Cardiac fibroblast (primary cell): ENCODE data around the gene CNTN1.

Experiments
- DNase-seq, 2 donors: peaks; one replicate each; pipeline versions ENCODE4 v3.0.0 to v3.0.0-alpha.2; 2010; ENCODE audit warnings: low read depth in 2 of 2
- H3K4me3 ChIP-seq, 2 donors: replicated peaks in 1 of 2; 1 replicate in 1 of 2; 2 replicates in 1 of 2; pipeline ENCODE4 v1.5.1; 2011; ENCODE audit warnings: low read depth in 2 of 2, low read length in 2 of 2, mild to moderate bottlenecking in 2 of 2, moderate library complexity in 1 of 2
- TF ChIP-seq, protein P1 (sequence below): IDR thresholded peaks from one replicate; pipeline ENCODE4 v1.5.1; 2011; ENCODE audit warnings: low read depth, mild to moderate bottlenecking, low read length, inconsistent platforms

CNTN1 gene

DNA sequence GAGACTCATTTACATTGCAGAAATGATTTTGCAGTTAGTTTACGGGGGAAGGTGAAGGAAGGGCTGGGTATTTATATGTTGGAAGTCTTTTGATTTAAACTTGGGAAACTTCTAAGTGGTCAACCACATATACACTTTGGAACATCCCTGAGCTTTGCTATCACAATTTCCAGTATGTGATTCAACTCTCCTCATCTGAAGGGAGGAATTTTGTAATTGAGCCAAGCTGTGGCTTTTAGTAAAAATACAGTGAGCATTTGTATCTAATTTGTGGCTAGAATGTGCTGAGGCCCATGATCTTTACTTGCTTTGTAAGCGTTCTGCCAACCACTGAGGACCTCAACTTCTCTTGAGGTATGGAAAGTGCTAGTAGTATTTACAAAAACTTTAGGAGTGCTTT lies 260.8 kb downstream of the CNTN1 start:
- no peak overlapping the region for H3K4me3 ChIP-seq
- TF ChIP-seq, protein P1, sequence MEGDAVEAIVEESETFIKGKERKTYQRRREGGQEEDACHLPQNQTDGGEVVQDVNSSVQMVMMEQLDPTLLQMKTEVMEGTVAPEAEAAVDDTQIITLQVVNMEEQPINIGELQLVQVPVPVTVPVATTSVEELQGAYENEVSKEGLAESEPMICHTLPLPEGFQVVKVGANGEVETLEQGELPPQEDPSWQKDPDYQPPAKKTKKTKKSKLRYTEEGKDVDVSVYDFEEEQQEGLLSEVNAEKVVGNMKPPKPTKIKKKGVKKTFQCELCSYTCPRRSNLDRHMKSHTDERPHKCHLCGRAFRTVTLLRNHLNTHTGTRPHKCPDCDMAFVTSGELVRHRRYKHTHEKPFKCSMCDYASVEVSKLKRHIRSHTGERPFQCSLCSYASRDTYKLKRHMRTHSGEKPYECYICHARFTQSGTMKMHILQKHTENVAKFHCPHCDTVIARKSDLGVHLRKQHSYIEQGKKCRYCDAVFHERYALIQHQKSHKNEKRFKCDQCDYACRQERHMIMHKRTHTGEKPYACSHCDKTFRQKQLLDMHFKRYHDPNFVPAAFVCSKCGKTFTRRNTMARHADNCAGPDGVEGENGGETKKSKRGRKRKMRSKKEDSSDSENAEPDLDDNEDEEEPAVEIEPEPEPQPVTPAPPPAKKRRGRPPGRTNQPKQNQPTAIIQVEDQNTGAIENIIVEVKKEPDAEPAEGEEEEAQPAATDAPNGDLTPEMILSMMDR, result no peak
- DNase-seq, result peak; percentile 2 to 3

DNA sequence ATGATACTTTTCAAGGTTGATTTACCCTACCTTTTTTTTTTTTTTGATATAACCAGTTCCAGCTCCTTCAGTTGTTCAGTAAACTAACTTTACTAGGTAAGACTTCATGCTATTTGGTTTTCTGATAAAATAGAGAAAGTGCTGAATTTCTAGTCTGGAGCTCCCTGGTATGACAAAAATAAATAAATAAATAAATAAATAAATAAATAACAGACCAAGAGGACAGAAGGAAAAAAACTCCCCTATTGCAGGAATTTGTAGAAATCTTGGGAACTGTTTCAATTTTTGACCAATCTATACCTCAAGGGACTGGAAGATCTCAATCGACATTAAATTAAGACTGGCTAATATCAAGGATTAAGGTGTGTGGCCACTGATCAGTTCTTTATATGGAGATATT lies 265.2 kb downstream of the CNTN1 start:
- H3K4me3 ChIP-seq, result no peak overlapping the region
- TF ChIP-seq, protein P1, result no peak
- DNase-seq, result no peak

DNA sequence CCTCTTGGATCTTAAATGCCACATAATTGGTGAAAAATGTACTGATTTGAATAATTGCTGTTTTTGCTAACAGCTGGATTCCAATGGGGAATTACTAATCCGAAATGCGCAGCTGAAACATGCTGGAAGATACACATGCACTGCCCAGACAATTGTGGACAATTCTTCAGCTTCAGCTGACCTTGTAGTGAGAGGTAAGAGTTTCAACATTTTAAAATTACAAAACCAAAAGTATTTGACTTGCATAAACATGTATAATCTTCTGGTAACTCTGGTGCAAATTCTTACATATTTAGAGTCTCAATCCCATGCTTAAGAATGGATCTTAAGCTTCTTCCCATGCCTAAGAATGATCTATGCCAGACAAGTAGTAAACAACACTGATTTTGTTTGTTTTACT lies 266.8 kb downstream of the CNTN1 start:
- TF ChIP-seq, protein P1, result no peak
- DNase-seq, result peak in 1 of 2 donors; percentile 10
- H3K4me3 ChIP-seq, result no peak overlapping the region

DNA sequence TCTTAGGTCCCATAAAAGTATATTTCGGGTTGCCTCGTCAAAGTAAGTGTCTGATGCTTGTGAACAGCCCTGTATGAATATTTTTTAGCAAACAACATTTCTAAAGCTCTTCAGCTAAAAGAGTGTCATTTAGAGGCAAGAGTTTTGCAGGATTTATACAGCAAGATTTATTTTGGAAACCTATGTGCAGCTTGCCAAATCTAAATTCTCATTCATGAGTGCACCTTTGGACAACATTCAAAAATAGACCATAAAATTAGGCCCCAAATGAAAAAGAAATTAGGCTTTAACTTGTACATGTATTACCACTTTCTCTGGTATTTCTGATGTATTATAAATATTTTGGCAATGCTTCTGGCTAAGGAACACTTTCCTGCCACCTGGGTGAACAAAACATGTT lies 271.5 kb downstream of the CNTN1 start:
- no peak overlapping the region for H3K4me3 ChIP-seq
- DNase-seq, result no peak
- TF ChIP-seq, protein P1, result no peak

DNA sequence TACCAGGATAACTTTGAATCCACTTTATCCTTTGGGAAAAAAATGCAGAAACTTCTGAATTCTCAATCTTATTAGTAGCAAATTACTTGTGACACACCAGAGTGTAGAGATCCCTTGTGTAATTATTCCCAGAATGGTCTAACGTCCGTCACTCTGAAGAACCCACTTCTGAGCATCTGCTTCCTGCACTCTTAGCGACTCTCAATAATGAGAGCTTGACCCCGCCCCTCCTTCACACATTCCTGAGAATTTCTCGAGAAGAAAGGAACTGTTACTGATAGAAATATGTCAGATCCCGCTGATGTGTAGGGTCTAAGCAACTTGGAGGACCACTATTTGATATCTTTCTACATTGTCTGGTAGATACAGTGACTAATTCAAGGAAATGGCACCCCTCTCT lies 277.6 kb downstream of the CNTN1 start:
- DNase-seq, result no peak
- TF ChIP-seq, protein P1, result no peak
- no peak overlapping the region for H3K4me3 ChIP-seq

DNA sequence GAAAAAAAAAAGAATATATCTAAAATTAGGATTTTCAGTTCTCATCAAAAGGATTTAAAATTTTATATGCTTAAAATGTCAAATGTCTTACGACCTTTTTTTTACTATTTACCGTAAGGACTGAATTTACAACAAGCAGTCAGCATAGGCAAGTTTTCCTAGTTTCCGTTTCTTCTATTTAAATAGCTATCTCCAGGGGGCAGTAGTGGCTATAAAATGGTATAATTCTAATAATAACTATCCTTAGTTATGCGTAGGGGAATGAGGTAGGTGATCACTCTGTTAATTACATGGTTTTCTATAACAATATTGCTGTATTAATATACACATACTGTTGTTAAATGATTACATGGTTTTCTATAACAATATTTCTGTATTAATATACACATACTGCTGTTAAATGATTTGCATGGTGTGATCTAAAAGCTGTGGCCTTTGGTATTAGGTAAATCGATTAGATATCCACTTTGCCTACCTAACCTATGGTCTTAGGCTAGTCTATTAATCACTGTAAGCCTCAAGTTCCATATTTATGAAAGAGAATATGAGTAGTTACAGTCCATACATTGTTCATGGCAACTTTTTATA lies 278.2 kb downstream of the CNTN1 start:
- H3K4me3 ChIP-seq, result no peak overlapping the region
- TF ChIP-seq, protein P1, result no peak
- DNase-seq, result no peak

DNA sequence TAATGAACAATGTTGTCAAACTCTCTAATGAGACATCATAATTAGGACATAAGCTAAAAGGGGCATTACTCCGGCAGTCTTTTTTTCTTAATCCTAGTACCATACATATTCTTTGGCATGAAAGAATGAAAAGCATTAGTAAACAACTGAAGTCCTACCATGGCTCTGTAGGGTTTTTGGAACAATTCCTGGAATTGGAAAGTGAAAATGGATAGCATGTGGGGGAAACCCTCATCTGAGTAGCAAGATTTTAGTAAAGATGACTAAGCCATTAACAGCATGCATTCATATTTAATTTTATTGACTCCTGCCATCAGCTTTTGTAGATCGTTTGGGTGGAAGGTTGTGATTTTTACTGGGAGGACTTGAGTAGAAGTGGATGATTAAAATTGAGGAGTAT lies 279.7 kb downstream of the CNTN1 start:
- TF ChIP-seq, protein P1, result no peak
- no peak overlapping the region for H3K4me3 ChIP-seq
- DNase-seq, result no peak
